Astrocyte of the cerebellum (primary cell): Measurements from ENCODE around the gene HECW1.

Experiments used
- DNase-seq: peaks from one replicate; pipeline ENCODE4 v3.0.0-alpha.2; 2011; ENCODE audit warnings: low read depth
- H3K4me3 ChIP-seq: 2 replicates; pipeline ENCODE4 v1.5.1; 2011; ENCODE audit warnings: mild to moderate bottlenecking, low read depth, low read length, moderate library complexity
- in situ Hi-C: cut with HindIII; loops from 2 replicates; pipeline ENCODE4 v1.10.0; 2017; ENCODE audit warnings: low sequenced_read_pairs
- TF ChIP-seq, protein P1 (sequence below): IDR thresholded peaks from 2 replicates; pipeline ENCODE4 v1.5.1; 2012; ENCODE audit warnings: low read length, low read depth, moderate library complexity, mild to moderate bottlenecking; ENCODE audit errors: missing control alignments

Gene HECW1

GRCh38 chr7:43290978-43291377 lies 178.5 kb downstream of the HECW1 start:
- in situ Hi-C loops = no loop called here
- TF ChIP-seq, protein P1, sequence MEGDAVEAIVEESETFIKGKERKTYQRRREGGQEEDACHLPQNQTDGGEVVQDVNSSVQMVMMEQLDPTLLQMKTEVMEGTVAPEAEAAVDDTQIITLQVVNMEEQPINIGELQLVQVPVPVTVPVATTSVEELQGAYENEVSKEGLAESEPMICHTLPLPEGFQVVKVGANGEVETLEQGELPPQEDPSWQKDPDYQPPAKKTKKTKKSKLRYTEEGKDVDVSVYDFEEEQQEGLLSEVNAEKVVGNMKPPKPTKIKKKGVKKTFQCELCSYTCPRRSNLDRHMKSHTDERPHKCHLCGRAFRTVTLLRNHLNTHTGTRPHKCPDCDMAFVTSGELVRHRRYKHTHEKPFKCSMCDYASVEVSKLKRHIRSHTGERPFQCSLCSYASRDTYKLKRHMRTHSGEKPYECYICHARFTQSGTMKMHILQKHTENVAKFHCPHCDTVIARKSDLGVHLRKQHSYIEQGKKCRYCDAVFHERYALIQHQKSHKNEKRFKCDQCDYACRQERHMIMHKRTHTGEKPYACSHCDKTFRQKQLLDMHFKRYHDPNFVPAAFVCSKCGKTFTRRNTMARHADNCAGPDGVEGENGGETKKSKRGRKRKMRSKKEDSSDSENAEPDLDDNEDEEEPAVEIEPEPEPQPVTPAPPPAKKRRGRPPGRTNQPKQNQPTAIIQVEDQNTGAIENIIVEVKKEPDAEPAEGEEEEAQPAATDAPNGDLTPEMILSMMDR = no peak

DNA sequence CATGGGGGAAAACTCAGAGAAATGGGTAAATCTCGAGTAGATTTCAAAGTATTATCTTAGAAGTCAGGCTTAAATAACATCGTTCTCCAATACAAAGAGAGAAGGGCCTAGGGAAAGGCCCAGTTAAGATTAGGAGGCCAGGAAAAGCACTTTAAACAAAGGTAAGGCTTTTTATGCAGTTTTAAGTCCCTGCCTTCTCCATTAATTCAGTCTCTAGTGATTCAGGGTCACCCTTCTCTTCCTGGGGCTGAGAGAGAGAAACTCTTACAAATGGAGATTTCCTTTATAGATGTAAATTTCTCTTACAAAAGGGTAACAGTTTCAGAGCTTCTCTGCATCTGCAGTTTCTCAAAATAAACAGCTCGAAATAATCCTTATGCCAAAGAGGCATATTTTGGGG lies 179.3 kb downstream of the HECW1 start:
- no peak overlapping the region for H3K4me3 ChIP-seq
- no peak for DNase-seq
- in situ Hi-C loops = no loop called here
- TF ChIP-seq, protein P1 = no peak

More at GRCh38 chr7:43290978-43291377, 178.5 kb downstream of the HECW1 start:
- no peak for DNase-seq
- no peak overlapping the region for H3K4me3 ChIP-seq

DNA sequence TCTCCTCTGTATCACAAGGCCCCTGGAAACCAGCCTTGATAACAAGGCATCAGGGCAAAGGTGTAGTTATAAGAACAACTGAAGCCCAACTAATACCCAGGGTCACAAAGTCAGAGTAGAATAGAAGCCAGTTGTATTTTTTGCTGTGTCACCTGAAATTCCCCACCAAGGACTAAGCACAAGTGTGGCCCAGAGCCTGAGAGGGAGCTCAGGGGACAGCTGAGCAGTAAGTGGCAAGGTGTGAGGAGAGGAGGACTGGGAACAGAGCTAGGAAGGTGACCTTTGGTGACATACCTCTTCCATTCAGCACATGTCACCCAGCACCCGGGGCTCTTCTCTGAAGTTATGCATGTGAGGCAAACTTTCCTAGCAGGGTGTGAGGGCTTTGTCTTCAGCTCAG lies 179.9 kb downstream of the HECW1 start:
- TF ChIP-seq, protein P1 = no peak
- in situ Hi-C loops = no loop called here
- H3K4me3 ChIP-seq = no peak overlapping the region
- no peak for DNase-seq

DNA sequence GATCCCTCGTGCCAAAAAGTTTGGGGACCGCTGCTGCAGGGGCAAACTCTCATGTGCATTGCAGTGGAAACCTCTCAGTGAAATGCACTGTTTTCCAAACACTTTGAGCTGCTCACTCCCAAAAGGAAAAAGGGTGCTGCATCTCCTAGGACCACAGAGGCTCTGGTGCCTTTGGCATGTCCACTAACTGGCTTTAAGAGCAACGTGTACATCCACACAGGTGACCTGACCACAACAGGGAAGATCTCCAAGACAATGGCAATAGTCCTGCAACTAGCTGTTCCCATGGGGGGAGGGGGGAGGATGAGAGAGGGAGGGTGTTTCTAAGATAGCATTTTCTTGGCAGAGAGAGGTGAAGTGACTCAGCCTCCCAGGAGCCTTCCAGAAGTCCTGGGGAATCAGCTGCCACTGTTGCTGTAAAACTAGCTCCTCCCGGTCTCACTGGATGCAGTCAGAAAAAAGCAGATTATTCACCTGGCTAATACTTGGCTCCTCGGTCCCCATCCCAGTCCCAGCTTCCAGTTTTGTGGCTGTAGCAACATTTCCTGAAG lies 181.7 kb downstream of the HECW1 start:
- DNase-seq = peak; percentile 62
- in situ Hi-C loops = no loop called here
- H3K4me3 ChIP-seq = no peak overlapping the region
- TF ChIP-seq, protein P1 = no peak

DNA sequence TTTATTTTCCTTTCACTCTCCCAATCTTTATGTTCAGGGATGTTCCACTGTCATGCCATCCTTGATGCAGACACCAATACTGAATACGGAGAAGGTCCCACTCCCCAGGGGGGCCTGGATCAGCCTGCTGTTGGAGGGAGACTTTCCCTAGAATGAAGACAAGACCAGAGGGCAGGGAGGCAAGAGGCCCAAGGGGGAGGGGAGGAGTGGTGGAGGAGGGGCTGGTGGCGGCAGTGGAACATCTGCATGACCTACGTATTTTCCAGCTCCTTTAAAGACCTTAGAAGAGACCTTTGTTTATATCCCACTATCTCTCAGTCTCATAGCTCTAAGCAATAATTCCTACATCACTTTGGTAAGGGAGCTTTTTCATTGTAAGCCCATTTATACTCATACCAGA lies 183.0 kb downstream of the HECW1 start:
- in situ Hi-C loops = no loop called here
- TF ChIP-seq, protein P1 = no peak
- no peak for DNase-seq
- no peak overlapping the region for H3K4me3 ChIP-seq

GRCh38 chr7:43296306-43296705 lies 183.9 kb downstream of the HECW1 start:
- DNase-seq = no peak
- TF ChIP-seq, protein P1 = peak; percentile 16
- in situ Hi-C loops = no loop called here
- H3K4me3 ChIP-seq = no peak overlapping the region

DNA sequence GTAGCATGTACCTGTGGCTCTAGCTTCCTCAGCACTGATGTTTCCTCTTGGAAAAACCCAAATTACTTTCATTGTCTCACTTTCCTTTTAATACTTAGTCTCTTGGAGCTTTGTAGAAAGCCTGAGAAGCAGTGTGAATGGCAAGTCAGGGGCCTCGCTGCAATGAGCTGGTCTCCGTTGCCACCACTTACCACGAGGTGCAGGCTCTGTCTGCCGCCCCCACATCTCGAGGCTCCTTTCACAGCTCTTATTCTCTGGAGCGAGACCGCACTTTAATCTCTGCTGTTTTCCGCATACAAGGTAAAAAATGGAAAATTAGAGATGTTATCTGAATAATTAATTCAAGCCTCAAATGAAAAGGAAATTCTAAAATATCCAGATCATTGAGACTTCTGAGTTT lies 186.2 kb downstream of the HECW1 start:
- TF ChIP-seq, protein P1 = no peak

More for the DNA sequence above, 186.2 kb downstream of the HECW1 start:
- H3K4me3 ChIP-seq = no peak overlapping the region
- no peak for DNase-seq
- in situ Hi-C loops = no loop called here
